GM19025 (cell line): ENCODE measurements around the gene TMIGD1.

ENCODE experiments used
- ATAC-seq: cut with Tn5 transposase; IDR thresholded peaks from one replicate; pipeline ENCODE4 v1.9.1; 2021; ENCODE audit warnings: mild to moderate bottlenecking, low read depth, moderate library complexity; ENCODE audit not compliant: unreplicated experiment

TMIGD1 gene

GRCh38 chr17:30336369-30337171, 2.7 kb upstream of the TMIGD1 start:
- ATAC-seq = no peak

- ATAC-seq = no peak
Measured at GRCh38 chr17:30334421-30334820, 564 bp upstream of the TMIGD1 start.

DNA sequence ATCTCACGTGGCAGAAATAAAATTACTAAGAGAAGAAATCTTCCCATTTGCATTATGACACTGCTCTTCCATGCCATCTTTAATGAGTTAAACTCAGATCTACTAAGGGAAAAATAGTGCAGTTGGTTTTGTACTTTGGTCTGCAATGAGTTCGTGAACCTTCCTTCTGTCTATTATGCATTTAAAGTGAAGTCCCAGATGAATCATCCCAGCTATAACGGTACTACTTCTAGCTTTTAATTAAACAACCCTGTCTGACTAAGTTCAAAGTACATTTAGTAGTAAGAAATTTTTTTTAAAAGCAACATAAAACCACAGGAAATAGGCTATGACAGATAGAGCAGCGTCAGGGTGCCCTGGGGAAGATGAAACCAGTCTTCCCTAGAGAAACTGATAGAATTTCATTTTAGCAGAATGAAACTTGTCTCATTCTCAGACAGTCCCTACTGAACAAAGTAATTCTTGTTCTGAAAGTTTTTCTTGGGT, 1.8 kb downstream of the TMIGD1 start:
- peak; percentile 62 for ATAC-seq

- no peak for ATAC-seq
Measured at GRCh38 chr17:30326809-30327208, 7.0 kb downstream of the TMIGD1 start.

- no peak for ATAC-seq
Measured at GRCh38 chr17:30324723-30325122, 9.1 kb downstream of the TMIGD1 start.

GRCh38 chr17:30323895-30324319, 9.9 kb downstream of the TMIGD1 start:
- ATAC-seq = no peak

DNA sequence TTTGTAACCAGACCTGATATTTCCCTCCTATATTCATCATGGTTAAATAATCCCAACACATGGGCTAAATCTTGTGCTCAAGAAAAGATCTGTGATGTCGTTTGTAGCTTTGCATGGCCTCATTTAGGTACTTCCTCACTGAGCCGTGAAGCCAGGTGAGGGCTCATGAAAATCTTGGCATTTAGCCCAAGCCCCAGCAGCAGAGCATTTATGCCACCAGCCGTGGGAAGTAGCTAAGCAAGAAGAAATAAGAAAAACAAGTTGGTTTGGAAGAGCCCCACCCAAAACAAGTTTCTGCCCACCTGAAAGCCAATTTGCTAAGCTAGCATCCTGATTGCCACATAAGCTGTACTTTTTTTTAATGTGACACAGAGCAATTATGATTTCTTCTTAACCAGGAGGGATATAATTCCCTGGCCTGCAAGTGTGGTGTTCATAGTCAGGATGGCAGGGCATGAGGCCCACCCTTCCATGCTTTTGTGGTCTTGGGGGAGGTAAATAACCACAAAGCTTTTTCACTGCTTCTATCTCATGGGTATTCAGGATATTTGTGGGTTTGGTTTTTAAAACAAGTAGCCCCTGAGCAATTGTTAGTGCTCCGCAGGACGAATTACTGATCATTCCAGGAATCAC, 10.5 kb downstream of the TMIGD1 start:
- no peak for ATAC-seq

- no peak for ATAC-seq
Measured at GRCh38 chr17:30321314-30321713, 12.5 kb downstream of the TMIGD1 start.

- no peak for ATAC-seq
Measured at GRCh38 chr17:30318155-30318554, 15.7 kb downstream of the TMIGD1 start.

DNA sequence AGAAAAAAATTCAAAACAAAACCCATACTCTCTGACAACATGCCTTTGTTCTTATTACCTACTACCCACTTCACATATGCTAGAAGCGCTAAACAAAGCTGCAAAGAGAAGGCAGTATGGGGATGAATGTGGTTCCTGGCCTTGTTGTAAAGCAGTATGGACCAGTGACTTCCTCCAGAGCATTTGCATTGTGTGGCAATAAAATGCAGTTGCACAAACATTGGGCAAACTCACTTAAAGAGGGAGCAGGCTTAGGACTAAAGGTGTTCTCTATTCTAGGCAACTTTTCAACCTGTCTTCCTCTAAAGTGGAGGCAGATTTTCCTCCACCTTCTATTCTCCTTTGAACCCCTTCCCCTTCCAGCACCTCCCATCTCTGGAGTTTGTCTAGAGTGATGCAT, 17.1 kb downstream of the TMIGD1 start:
- no peak for ATAC-seq

DNA sequence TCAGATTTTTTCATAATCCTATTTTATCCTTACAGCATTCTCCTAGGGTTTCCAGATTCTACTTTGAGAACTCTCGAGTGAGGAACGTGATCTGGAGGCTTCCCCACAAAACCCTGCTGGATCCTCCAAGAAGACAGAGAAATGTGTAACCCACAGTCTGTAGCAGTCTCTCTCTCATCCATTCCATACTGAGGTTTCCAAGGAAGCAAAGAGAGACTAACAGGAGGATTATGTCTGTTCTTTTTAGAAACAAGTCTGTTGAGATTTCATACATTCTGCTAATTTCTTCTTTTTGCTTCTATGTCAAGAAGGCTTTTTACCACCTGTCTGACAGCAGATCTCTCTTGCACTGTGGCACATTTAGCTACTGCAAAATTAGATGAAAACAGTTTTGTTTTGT, 18.8 kb downstream of the TMIGD1 start:
- no peak for ATAC-seq

- no peak for ATAC-seq
Measured at GRCh38 chr17:30314474-30314873, 19.4 kb downstream of the TMIGD1 start.

- no peak for ATAC-seq
Measured at GRCh38 chr17:30312226-30312625, 21.6 kb downstream of the TMIGD1 start.

DNA sequence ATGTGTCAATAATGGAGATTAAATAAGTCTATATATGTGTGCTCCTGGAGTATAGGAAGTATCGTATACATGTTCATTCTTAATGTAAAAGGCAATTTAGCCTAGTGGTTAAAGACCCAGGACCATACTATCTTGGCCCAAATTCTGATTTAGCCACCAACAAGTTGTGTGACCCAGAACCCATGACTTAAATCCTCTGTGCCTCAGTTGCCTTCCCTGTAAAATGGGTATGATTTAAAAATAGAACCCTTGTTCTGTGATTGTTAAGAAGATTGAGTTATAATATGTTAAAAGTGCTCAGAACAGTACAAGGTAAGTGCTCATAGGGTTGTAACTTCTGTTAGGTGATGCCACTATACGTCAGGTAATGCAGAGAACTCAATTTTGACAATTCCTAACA, 23.3 kb downstream of the TMIGD1 start:
- ATAC-seq = no peak

- ATAC-seq = no peak
Measured at GRCh38 chr17:30309591-30309990, 24.3 kb downstream of the TMIGD1 start.

DNA sequence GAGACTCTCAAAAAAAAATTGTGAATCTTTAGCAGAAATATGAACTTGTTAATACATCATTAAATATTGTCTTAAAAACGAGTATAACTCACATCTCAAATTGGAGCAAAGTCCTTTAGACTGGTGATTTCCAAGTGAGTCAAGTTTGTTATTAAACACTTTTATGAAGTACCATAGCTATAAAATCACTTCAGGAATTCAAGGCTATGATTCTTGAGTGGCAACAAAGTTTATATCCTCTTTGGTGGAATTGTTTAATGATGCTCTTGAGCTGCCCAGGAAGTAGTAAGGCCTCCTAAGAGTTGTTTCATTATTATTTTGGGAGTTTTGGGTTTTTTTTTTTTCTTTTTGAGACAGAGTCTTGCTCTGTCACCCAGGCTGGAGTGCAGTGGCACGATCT, 25.5 kb downstream of the TMIGD1 start:
- ATAC-seq = no peak

DNA sequence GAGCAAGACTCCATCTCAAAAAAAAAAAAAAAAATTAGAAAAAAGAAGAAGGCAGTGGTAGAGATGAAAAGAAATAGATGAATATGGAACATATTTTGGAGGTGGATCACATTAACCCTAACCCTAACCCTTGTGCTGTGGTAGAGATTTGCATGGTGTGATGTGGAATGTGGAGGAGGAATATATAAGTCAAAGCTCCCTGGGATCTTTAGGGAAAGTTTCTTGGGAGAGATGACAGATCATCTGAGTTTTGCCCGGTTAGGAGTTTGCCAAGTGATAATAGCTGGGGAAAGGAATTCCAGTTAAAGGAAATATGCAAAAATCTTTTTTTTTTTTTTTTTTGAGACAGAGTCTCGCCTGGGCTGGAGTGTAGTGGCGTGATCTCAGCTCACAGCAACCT, 29.1 kb downstream of the TMIGD1 start:
- no peak for ATAC-seq

DNA sequence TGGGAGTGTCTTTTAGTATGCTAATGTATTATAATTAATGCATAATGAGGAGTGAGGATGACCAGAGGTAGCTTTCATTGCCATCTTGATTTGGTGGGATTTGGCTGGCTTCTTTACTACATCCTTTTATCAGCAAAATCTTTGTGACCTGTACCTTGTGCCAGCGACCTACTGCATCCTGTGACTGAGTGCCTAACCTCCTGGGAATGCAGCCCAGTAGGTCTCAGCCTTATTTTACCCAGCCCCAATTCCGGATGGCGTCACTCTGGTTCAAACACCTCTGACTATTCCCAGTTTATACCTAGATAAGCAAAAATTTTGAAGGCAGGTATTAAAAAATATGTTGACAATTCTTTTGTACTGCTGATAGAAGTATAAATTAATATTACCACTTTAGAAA, 31.6 kb downstream of the TMIGD1 start:
- ATAC-seq = no peak

DNA sequence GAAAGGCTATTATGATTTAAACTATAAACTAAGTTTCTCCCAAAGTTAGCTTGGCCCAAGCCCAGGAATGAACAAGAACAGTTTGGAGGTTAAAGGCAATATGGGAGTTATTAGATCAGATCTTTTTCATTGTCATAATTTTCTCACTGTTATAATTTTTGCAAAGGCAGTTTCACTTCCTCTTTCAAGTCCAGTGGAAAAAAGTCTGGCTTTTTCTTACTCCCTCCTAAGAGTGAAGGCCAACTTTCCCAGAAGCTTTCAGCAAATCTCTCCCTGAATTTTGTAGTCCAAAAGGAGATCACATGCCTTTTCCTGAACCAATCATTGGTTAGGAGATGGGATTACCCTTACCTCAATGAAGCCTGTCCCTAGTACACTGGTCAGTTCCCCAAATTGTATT, 33.0 kb downstream of the TMIGD1 start:
- ATAC-seq = no peak

GRCh38 chr17:30299000-30299399, 34.9 kb downstream of the TMIGD1 start:
- ATAC-seq = no peak

DNA sequence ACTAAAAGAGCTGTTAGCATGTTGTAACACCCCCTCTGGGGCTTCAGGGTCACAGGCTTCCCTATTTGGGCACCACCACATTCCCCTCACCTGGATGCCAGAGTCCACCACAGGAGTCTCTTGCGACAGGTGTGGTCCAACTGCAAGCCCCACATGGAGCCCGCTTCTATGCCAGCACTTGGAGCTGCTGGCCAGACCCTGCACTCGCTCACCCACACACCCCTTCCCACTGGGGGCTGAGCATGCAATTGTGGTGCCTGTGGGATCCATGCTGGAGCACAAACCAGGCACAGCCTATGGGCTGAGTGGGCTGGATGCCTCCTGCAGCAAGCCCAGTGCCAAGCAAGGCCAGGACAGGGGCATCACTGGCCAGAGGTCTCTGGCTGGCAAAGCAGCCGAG, 36.1 kb downstream of the TMIGD1 start:
- ATAC-seq = no peak

DNA sequence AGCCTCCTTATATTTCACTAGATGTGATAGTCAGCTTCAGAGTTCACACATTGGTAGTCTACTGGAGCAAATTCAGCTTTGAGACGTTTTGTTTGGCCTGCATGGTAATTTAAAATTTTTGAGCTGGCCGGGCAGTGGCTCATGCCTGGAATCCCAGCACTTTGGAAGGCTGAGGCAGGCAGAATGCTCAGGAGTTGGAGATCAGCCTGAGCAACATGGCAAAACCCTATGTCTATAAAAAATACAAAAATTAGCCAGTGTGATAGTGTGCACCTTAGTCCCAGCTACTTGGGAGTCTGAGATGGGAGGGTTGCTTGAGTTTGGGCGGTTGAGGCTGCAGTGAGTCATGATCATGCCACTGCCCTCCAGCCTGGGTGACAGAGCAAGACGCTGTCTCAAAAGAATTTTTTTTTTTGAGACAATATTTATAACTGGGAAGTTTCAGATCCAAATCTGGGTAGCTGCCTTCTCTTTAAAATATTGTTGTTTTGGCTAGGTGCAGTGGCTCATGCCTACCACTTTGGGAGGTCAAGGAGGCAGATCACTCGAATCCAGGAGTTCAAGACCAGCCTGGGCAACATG, 37.3 kb downstream of the TMIGD1 start:
- no peak for ATAC-seq
